Omental fat pad (tissue), 4 donors: ENCODE measurements around the gene MSLN. TPM values are rescaled to one million over a fixed set of nuclear protein-coding genes. Genes with fewer than 3 reads are reported as not detected.

Source experiments
- ATAC-seq: fragments of 150-250 bp; one replicate; pipeline ENCODE4 v1.9.1; 2016; ENCODE audit warnings: mild to moderate bottlenecking, moderate library complexity; ENCODE audit not compliant: low FRiP score
- DNase-seq: peaks from one replicate; pipeline ENCODE4 v3.0.0-alpha.2; 2019; ENCODE audit warnings: low spot score
- total RNA-seq, 4 donors: library from RNA; depleted of rRNA; stranded (reverse); fragments of >200 nt; gene quantifications; one replicate each; pipeline ENCODE4 v1.1.0, GENCODE V29; 2016
- TF ChIP-seq, protein P1 (sequence below), 3 donors: fragments of 450-650 bp; IDR thresholded peaks; one replicate each; pipeline ENCODE4 v1.5.1; 2016 to 2017; ENCODE audit warnings: antibody characterized with exemption in 3 of 3, mild to moderate bottlenecking in 3 of 3, moderate library complexity in 2 of 3

MSLN gene
- total RNA-seq, 4 donors from 2014 or later = 1.1 to 355 (median 129) TPM

DNA sequence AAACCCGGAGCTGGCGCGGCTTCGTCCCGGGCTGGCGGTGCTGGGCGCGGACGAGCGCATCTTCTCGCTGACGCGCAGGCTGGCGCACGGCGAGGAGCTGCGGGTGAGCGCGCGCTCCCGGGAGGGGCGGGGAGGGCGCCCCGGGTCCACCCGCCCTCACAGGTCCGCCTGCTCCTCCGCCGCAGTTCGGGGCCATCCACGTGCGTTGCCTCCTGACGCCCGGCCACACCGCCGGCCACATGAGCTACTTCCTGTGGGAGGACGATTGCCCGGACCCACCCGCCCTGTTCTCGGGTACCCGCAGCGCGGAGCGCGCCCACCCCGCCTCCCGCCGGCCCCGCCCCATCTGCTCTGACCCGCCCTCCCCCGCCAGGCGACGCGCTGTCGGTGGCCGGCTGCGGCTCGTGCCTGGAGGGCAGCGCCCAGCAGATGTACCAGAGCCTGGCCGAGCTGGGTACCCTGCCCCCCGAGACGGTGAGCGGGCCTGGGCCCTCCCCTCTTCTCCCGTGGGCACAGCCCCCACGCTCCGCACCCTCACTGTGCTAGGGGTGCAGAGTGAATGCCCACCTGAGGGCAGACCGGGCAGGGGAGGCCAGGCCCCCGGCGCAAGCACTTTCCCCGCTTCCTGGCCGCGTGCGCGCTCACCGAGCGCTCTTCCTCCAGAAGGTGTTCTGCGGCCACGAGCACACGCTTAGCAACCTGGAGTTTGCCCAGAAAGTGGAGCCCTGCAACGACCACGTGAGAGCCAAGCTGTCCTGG, 32.2 kb upstream of the MSLN start:
- DNase-seq = no peak
- peak; percentile 39 for ATAC-seq
- TF ChIP-seq, protein P1, sequence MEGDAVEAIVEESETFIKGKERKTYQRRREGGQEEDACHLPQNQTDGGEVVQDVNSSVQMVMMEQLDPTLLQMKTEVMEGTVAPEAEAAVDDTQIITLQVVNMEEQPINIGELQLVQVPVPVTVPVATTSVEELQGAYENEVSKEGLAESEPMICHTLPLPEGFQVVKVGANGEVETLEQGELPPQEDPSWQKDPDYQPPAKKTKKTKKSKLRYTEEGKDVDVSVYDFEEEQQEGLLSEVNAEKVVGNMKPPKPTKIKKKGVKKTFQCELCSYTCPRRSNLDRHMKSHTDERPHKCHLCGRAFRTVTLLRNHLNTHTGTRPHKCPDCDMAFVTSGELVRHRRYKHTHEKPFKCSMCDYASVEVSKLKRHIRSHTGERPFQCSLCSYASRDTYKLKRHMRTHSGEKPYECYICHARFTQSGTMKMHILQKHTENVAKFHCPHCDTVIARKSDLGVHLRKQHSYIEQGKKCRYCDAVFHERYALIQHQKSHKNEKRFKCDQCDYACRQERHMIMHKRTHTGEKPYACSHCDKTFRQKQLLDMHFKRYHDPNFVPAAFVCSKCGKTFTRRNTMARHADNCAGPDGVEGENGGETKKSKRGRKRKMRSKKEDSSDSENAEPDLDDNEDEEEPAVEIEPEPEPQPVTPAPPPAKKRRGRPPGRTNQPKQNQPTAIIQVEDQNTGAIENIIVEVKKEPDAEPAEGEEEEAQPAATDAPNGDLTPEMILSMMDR (IDR thresholded peaks at IDR 0.05) = no peak

GRCh38 chr16:728890-729744, 31.4 kb upstream of the MSLN start:
- DNase-seq = no peak

GRCh38 chr16:729768-730665, 30.5 kb upstream of the MSLN start:
- DNase-seq (no peak), ATAC-seq (no peak)
- TF ChIP-seq, protein P1 (IDR thresholded peaks at IDR 0.05) = no peak

More at GRCh38 chr16:728890-729744, 31.4 kb upstream of the MSLN start:
- ATAC-seq = no peak
- TF ChIP-seq, protein P1 (IDR thresholded peaks at IDR 0.05) = no peak

DNA sequence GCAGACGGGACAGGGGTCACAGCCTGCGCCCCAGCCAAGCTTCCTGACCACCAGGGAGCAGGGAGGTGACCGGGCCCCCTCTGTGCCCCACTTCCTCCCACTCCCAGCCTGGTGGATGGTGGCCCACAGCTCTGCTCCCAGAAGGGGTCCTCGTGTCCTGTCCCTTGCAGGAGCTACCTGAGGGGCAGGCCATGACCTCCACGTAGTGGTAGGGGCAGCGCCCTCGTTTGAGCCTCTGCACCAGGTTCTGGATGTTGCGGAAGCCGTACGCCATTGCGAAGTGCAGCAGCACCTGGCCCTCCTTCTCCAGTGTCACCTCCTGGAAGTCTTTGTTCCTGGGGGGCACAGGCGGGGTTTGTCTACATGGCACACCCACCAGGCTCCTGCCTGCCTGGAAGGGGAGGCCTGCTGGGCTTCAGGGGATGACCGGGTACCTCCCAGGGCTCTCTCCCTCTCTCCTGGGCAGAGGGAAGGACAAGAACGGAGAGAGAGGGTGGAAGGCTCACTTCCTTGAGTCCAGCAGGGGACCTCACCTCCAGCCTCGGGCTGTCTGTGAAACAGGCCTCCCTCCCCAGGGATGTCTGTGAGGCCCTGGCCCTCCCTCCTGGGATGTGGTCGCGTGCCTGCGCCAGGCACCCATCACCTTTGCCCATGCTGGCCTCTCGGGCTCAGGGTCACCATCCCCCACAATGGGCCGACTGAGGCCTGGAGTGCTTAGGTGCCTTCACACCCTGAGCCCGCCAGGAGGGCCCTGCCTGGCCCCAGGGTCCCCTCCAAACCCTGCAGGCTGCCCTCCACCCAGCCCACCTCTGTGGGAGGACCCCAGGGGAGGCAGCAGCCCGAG, 29.6 kb upstream of the MSLN start:
- TF ChIP-seq, protein P1 (IDR thresholded peaks at IDR 0.05) = no peak
- no peak for DNase-seq

DNA sequence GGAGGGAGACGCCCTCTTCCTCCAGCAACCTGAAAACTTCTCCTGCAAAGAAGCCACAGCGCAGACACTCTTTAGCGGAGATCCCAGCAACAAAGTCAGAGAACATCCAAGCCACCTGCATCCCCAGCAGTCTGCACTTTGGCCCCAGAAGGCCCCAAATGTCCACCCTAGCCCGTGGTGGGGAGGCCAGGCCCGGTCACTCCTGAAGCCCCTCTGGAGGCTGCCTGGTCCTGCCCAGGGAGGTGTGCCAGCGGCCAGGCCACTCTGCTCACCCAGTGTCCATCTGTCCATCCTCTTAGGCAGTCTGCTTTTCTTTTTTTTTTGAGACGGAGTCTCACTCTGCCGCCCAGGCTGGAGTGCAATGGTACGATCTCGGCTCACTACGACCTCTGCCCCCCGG, 28.2 kb upstream of the MSLN start:
- ATAC-seq (no peak), DNase-seq (no peak)
- TF ChIP-seq, protein P1 (IDR thresholded peaks at IDR 0.05) = no peak

More for the DNA sequence above, 29.6 kb upstream of the MSLN start:
- ATAC-seq = no peak

- TF ChIP-seq, protein P1 (IDR thresholded peaks at IDR 0.05) = no peak
- ATAC-seq = no peak
- no peak for DNase-seq
Observed at GRCh38 chr16:732936-733335, 27.6 kb upstream of the MSLN start.
